Stimulated activated effector memory CD8-positive, alpha-beta T cell treated with anti-CD3 and anti-CD28 coated beads, Interleukin-12 subunit alpha, Interleukin-12 subunit beta, amount 100 ng/mL, for 72 hours (primary cell): ENCODE results near the gene PLEKHJ1.

Source experiments
- ATAC-seq: fragments of 150-1000 bp; cut with Tn5 transposase; 2 replicates; pipeline ENCODE4 v1.10.0; 2021
- DNase-seq, 2 donors: peaks; one replicate each; pipeline ENCODE4 v3.0.0; 2021 to 2022; ENCODE audit warnings: low spot score in 2 of 2
- H3K27ac Mint-ChIP-seq: one replicate; pipeline ENCODE4 v1.8.0; 2022; ENCODE audit warnings: mild to moderate bottlenecking, mixed read lengths
- H3K36me3 Mint-ChIP-seq: one replicate; pipeline ENCODE4 v1.8.0; 2022; ENCODE audit warnings: mild to moderate bottlenecking, mixed read lengths
- H3K4me1 Mint-ChIP-seq: one replicate; pipeline ENCODE4 v1.8.0; 2022; ENCODE audit warnings: mixed read lengths
- H3K4me3 Mint-ChIP-seq: one replicate; pipeline ENCODE4 v1.8.0; 2022; ENCODE audit warnings: mild to moderate bottlenecking, mixed read lengths
- H3K9me3 Mint-ChIP-seq: one replicate; pipeline ENCODE4 v1.8.0; 2022; ENCODE audit warnings: mixed read lengths

Gene PLEKHJ1

DNA sequence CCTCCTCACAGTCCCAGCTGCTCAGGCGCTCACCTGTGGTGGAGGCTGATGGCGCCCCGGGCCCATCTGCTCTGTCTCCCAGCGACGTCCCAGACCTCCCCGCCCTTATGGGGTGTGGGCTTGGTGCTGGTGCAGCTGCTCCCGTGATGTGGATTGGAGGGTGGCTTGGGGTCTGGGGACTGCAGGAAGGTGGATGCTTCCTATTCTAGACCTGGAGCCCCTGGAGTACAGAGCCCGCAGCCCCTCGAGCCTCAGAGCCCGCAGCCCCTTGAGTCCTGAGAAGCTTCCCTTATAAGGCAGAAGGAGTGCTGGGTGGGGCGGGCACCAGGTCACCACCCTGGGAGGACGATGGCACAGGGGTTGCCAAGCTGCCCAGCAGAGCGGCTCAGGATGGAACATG is 40.8 kb downstream of the PLEKHJ1 start:
- ATAC-seq: no peak
- H3K9me3 Mint-ChIP-seq: no peaks in the 10 kb centered on the region
- H3K4me1 Mint-ChIP-seq: peaks cover 25% of the 10 kb centered on the region
- peaks cover 87% of the 10 kb centered on the region for H3K36me3 Mint-ChIP-seq
- no peak for DNase-seq
- peak overlapping the region; percentile 43 for H3K27ac Mint-ChIP-seq
- no peak overlapping the region for H3K4me3 Mint-ChIP-seq

DNA sequence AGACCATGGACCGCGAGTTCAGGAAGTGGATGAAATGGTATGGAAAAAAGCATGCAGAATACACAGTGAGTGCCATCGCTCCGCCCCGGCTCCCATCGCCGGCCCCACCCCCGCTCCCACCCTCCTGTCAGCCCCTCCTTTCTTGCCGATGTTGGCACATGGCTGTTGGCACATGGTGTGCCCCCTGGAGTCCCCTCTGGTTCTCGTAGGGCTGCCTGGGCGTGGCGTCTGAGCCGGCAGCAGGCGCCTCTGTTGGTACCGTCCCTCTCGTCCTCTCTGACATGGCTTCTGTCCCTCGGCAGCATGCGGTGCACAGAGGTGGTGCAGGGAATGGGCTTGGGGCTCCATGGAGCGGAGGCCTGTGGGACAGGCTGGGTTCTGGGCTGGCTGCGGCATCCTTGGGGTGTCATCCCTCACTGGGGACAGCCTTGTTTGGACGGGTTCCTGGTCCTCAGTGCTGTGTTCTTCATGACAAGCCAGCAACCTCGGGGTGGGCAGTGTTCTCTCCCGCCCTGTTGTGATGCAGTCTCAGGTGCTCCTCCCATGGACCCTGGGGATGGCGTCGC is 41.5 kb downstream of the PLEKHJ1 start:
- peaks cover 25% of the 10 kb centered on the region for H3K4me1 Mint-ChIP-seq

DNA sequence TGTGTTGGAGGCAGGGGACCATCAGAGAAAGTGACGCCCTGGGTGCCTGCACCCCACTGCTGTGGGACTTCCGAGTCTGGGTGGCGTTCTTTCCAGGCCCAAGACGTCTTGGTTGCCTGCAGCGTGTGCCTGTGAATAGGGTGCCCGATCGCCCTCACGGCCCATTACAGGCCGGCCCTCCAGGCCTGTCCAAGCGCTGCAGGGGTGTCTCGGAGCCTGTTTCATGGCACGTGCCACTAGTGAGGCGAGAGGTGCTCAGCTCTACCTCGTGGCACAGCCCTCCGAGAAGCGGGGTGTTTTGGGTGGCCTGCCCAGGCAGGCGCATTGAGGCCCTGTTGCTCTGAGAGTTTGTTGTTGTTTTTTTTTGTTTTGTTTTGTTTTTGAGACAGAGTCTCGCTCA is 42.3 kb downstream of the PLEKHJ1 start:
- ATAC-seq: no peak
- no peaks in the 10 kb centered on the region for H3K9me3 Mint-ChIP-seq
- H3K4me3 Mint-ChIP-seq: no peak overlapping the region
- peaks cover 95% of the 10 kb centered on the region for H3K36me3 Mint-ChIP-seq
- no peak for DNase-seq
- H3K4me1 Mint-ChIP-seq: peaks cover 26% of the 10 kb centered on the region
- H3K27ac Mint-ChIP-seq: no peak overlapping the region

More for the DNA sequence above, 41.5 kb downstream of the PLEKHJ1 start:
- ATAC-seq: no peak
- DNase-seq: no peak
- Mint-ChIP-seq H3K4me3 (no peak overlapping the region), H3K36me3 (peaks cover 90% of the 10 kb centered on the region), H3K9me3 (no peaks in the 10 kb centered on the region), H3K27ac (no peak overlapping the region)

DNA sequence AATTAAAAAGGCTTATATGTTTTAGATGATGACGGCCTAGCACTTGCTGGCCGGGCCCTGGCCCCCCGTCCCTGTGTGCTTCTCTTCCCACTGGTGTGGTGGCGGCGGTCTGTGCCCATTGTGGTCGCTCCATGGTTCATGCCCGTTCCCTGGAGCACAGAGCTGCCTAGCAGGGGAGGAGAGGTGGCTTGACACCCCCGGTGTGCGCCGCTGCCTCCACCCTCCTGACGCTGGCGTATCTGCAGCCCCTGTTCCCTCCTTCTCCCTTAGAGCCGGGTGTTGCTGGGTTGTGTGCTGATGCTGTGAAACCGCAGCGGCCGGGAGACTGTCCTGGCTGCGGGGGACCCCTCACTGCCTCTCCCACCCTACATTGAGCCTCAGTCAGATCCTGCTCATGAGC is 43.3 kb downstream of the PLEKHJ1 start:
- Mint-ChIP-seq H3K9me3 (no peaks in the 10 kb centered on the region), H3K4me3 (no peak overlapping the region), H3K4me1 (peaks cover 27% of the 10 kb centered on the region), H3K27ac (no peak overlapping the region), H3K36me3 (peaks cover 98% of the 10 kb centered on the region)
- DNase-seq: no peak
- no peak for ATAC-seq

DNA sequence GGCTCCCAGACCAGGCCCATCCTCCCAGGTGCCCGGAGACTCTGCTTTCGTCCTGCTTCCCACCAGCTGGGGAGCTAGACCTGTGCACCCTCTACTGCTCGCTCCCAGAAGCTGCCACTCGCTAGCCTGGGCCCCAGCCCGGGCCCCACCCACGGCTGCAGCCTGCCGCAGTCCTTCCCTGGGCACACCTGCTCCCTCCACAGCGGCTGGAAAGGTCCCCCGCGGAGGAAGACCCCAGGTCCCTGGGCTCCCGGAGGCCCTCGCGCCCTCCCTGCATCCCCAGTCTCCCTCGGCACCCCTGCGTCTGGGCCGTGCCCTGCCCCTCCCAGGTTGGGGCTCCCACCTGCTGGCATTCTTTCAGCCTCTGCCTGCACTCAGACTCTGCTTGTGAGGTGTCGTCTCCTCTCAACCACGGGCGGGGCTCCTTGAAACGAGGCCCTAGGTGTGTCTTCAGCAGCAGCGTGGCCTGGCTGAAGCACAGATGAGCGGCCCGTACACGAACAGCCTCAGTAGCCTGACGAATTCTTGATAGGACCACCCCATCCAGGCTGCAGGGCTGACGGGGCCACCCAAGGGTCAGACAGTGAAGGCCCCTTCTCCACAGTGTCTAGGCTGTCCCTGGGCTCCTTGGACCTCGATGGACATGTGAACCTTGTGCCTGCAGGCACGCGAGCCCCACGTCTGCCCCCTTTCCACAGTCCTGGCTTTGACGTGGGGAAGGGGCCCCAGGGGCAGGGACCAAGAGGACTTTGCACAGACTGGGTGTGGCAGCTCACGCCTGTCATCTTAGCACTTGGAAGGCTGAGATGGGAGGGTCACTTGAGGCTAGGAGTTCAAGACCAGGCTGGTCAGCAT is 44.4 kb downstream of the PLEKHJ1 start:
- Mint-ChIP-seq H3K9me3 (no peaks in the 10 kb centered on the region), H3K36me3 (peaks cover 98% of the 10 kb centered on the region), H3K4me3 (no peak overlapping the region), H3K27ac (peak overlapping the region; percentile 79), H3K4me1 (peaks cover 22% of the 10 kb centered on the region)
- ATAC-seq (no peak), DNase-seq (no peak)

DNA sequence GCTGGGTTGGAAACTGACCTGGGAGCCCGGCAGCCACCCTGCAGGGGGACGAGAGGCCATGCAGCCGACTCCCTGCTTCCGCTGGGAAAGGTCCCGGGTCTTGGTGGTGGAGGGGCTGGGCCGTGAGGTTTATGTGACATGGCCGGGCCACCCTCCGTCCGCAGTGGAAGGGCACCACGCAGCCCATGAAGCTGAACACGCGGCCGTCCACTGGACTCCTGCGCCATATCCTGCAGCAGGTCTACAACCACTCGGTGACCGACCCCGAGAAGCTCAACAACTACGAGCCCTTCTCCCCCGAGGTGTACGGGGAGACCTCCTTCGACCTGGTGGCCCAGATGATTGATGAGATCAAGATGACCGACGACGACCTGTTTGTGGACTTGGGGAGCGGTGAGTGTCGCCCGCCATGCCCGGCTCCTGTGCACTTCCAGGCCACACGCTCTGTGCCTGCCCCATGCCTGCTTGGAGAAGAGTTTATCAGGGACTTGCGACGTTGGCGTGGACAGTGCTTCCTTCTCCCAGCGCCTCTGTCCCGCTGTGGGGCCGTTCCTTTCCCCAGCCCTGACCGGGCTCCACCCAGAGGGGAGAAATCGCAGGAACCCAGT is 45.2 kb downstream of the PLEKHJ1 start:
- Mint-ChIP-seq H3K4me1 (peaks cover 20% of the 10 kb centered on the region), H3K9me3 (no peaks in the 10 kb centered on the region), H3K4me3 (no peak overlapping the region), H3K27ac (peak overlapping the region; percentile 79), H3K36me3 (peaks cover 98% of the 10 kb centered on the region)
- ATAC-seq: no peak
- no peak for DNase-seq

DNA sequence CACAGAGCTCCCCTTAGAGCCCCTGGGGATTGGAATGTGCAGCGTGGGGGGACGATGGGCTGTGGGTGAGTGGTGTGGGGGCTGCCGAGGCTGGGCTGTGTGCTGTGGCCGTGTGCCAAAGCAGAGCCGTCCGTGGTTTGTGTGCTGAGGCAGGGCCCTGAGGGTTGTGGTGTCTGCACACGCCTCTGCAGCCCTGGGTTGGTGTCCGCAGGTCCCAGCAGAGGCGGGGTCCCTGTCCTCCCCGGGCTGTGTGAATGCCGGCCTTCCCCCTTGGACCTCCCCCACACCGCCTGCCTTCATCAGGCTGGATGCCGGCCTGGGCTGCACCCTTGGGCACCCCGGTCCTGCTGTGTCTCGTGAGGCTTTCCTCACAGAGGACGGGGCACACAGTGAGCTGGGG is 46.2 kb downstream of the PLEKHJ1 start:
- H3K36me3 Mint-ChIP-seq: peaks cover 99% of the 10 kb centered on the region
- H3K4me1 Mint-ChIP-seq: peaks cover 25% of the 10 kb centered on the region
- no peak overlapping the region for H3K4me3 Mint-ChIP-seq
- H3K9me3 Mint-ChIP-seq: no peaks in the 10 kb centered on the region
- H3K27ac Mint-ChIP-seq: peak overlapping the region; percentile 79
- no peak for ATAC-seq
- DNase-seq: no peak

DNA sequence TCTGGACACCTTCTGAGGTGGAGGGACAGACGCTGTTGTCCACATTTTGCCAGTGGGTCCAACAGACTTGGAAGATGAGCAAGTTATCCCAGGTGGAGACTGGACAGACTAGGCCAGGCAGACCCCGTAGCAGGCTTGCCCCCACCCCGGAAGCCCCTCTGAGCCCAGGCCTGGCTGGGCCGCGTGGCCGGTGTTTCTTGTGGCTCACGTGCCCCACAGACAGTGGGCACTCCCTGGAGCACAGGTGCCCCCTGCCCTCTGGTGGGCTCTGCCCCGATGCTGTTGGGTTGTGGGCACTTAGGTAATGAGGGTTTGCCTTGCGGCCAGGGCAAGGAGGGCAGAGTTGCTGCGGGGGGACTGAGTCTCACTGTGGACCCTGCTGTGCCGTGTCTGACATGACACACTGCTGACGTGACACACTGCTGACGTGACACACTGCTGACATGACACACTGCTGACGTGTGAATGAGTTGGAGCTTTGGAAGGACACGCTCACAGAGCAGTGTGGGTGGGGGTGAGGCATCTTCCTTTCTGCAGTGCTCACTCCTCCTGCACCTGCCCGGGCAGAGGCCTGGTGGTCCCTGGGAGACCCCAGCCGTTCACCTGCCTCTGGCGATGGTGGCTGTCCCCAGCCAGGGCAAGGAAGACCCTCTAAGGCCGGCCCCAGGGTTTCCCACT is 47.3 kb downstream of the PLEKHJ1 start:
- H3K27ac Mint-ChIP-seq: peak overlapping the region; percentile 34
- no peak overlapping the region for H3K4me3 Mint-ChIP-seq
- no peaks in the 10 kb centered on the region for H3K9me3 Mint-ChIP-seq
- peak; percentile 93 for ATAC-seq
- no peak for DNase-seq
- peaks cover 99% of the 10 kb centered on the region for H3K36me3 Mint-ChIP-seq
- peaks cover 35% of the 10 kb centered on the region for H3K4me1 Mint-ChIP-seq

DNA sequence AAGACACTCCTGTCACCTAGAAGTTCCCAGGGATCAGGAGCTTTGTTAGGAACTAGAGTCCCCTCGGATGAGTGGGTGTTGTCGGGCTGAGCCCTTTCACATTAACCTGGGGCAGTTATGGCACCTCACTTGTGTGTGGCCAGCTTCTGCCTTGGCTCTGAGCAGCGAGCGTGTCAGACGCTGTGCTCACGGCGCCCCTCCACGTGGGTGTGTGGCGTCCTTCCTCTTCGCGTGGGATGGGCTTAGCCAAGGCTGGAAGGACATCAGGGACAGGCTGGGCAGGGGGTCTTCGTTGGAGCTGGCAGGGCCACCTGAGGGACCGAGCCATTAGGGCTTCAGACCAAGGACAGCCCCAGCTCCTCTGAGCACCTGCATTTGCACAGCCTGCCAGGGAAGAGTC is 49.0 kb downstream of the PLEKHJ1 start:
- H3K36me3 Mint-ChIP-seq: peaks cover 99% of the 10 kb centered on the region

DNA sequence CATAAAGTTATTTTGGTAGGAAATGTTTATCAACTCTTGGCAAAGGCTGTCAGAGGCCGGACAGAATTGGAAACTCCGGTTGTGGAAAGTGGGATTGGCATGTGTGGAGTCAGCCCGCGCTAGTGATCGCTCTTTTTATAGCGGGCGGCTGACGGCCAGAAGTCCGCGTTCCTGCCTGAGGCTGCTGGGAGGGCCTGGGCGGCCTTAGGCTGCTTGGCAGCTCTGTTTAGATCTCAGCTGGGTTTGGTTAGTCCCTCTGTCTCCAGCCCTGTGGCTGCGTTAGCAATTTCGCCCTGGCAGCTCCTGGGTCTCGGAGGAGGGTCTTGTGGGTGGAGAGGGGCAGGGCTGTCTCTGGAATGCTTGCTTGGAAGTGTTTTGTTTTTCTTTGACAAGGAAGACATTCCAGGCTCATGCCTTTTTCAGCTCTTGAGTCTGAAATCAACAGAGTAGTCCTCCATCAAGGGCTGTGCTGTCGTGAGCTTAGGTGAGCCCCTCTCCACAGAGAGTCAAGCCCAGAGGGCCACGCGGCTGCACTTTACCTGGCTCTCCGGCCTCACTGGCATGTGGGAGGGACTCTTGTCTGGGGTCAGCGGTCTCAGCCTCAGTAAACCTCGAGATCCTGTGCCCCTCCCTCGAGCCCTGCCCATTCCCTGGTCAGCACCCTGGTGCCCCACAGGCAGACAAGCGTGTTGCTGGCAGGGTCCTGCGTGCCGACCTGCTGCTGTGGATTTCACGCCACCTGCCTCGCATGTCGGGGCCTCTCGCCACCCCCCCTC is 49.9 kb downstream of the PLEKHJ1 start:
- Mint-ChIP-seq H3K9me3 (no peaks in the 10 kb centered on the region), H3K4me1 (peaks cover 51% of the 10 kb centered on the region), H3K4me3 (no peak overlapping the region), H3K27ac (peak overlapping the region; percentile 50), H3K36me3 (peaks cover 99% of the 10 kb centered on the region)
- ATAC-seq: no peak
- DNase-seq: no peak

More for the DNA sequence above, 49.0 kb downstream of the PLEKHJ1 start:
- H3K4me3 Mint-ChIP-seq: no peak overlapping the region
- H3K4me1 Mint-ChIP-seq: peaks cover 45% of the 10 kb centered on the region
- no peaks in the 10 kb centered on the region for H3K9me3 Mint-ChIP-seq
- DNase-seq: no peak
- no peak for ATAC-seq
- peak overlapping the region; percentile 53 for H3K27ac Mint-ChIP-seq

DNA sequence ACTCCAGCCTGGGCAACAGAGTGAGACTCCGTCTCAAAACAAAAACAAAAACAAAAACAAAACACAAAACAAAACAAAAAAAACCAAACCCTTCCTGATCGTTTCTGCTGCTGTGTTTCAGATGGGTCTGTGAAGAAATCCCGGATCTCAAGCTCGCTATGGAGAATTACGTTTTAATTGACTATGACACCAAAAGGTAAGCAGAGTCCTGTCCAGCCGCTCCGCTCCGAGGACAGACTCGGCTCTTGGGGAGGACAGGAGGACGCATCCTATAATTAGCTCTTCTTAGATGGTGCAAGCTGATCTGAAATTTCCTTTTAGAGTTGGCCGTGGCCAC is 50.4 kb downstream of the PLEKHJ1 start:
- Mint-ChIP-seq H3K4me3 (no peak overlapping the region), H3K36me3 (peaks cover 99% of the 10 kb centered on the region), H3K4me1 (peaks cover 52% of the 10 kb centered on the region), H3K9me3 (no peaks in the 10 kb centered on the region), H3K27ac (peak overlapping the region; percentile 50)
- DNase-seq (no peak), ATAC-seq (no peak)

DNA sequence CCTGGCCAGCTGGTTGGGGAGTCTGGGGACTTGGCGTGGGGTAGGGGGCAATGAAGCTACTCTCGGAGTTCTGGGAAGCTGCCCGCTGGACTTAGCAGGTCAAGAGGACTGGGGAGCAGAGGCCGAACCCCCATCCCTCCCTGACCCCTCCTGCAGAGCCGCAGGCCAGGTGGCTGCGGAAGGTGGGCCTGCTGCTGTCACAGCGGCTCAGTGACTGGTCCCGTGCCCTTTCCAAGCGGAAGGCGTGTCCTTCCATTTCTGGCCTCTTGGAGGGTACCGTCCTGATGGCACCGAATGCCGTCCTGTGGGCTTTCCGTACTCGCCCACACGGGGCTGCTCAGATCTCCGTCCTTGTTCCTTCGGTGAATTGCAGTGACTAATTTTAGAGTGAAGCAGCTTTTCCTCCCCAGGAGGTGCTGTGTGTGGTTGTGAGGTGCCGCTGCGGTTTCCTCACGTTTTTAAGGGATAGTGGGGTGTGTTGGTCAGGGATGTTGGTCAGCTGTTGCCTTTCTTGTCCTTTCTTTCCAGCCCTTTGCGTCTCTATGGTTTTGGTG is 51.6 kb downstream of the PLEKHJ1 start:
- peaks cover 99% of the 10 kb centered on the region for H3K36me3 Mint-ChIP-seq
- DNase-seq: no peak
- H3K27ac Mint-ChIP-seq: no peak overlapping the region
- peaks cover 64% of the 10 kb centered on the region for H3K4me1 Mint-ChIP-seq
- no peak for ATAC-seq
- H3K4me3 Mint-ChIP-seq: no peak overlapping the region
- H3K9me3 Mint-ChIP-seq: no peaks in the 10 kb centered on the region
